SH-SY5Y (cell line): ENCODE results near the gene SLC9A9.

Source experiments
- GATA2 ChIP-seq: IDR thresholded peaks from 2 replicates; pipeline ENCODE4 v1.6.1; 2011; ENCODE audit warnings: mild to moderate bottlenecking, low read depth, low read length
- GATA3 ChIP-seq: IDR thresholded peaks from 2 replicates; pipeline ENCODE4 v1.6.1; 2011; ENCODE audit warnings: low read depth, mild to moderate bottlenecking, low read length, moderate library complexity

- TF ChIP-seq GATA2 (no peak), GATA3 (no peak)
Measured at GRCh38 chr3:143574933-143575332, 273.3 kb downstream of the SLC9A9 start.
